CD4-positive, CD25-positive, alpha-beta regulatory T cell (primary cell): ENCODE results near the gene DNAH2. TPM values are rescaled to one million over a fixed set of nuclear protein-coding genes. Genes with fewer than 3 reads are reported as not detected.

Experiments used
- ATAC-seq, 2 donors: fragments of 150-1000 bp; cut with Tn5 transposase; one replicate each; pipeline ENCODE4 v1.10.0; 2021; ENCODE audit warnings: low read depth in 2 of 2, moderate number of reproducible peaks in 2 of 2, moderate library complexity in 1 of 2
- DNase-seq, 3 donors: peaks; one replicate each; pipeline versions ENCODE4 v3.0.0 to v3.0.0-alpha.2; 2012 to 2022; ENCODE audit warnings: mixed read lengths in 1 of 3
- H3K27ac ChIP-seq: one replicate; pipeline ENCODE4 v1.7.0; 2013; ENCODE audit warnings: mild to moderate bottlenecking, low read length; ENCODE audit not compliant: insufficient read depth, poor library complexity, severe bottlenecking
- H3K27me3 ChIP-seq: one replicate; pipeline ENCODE4 v1.7.0; 2013; ENCODE audit warnings: low read length; ENCODE audit not compliant: control insufficient read depth, insufficient read depth
- H3K36me3 ChIP-seq: one replicate; pipeline ENCODE4 v1.7.0; 2013; ENCODE audit warnings: mild to moderate bottlenecking, low read length, moderate library complexity; ENCODE audit not compliant: control insufficient read depth, insufficient read depth
- H3K4me1 ChIP-seq: 2 replicates; pipeline ENCODE4 v1.7.0; 2013; ENCODE audit warnings: mild to moderate bottlenecking, low read length; ENCODE audit not compliant: insufficient read depth, control insufficient read depth, poor library complexity, severe bottlenecking
- H3K4me3 ChIP-seq: one replicate; pipeline ENCODE4 v1.7.0; 2013; ENCODE audit warnings: low read depth, mild to moderate bottlenecking, low read length, moderate library complexity
- H3K9me3 ChIP-seq, 2 experiments: 1 replicate in 1 of 2; 2 replicates in 1 of 2; pipeline ENCODE4 v1.7.0; 2013; ENCODE audit warnings: low read length in 2 of 2, mild to moderate bottlenecking in 1 of 2, moderate library complexity in 1 of 2; ENCODE audit not compliant: control insufficient read depth in 2 of 2
- H3K27ac Mint-ChIP-seq, 3 donors: one replicate each; pipeline ENCODE4 v1.8.0; 2020 to 2022; ENCODE audit warnings: mild to moderate bottlenecking in 3 of 3, mixed read lengths in 3 of 3, moderate library complexity in 2 of 3
- H3K27me3 Mint-ChIP-seq: one replicate; pipeline ENCODE4 v1.8.0; 2022; ENCODE audit warnings: mild to moderate bottlenecking, mixed read lengths
- H3K36me3 Mint-ChIP-seq: one replicate; pipeline ENCODE4 v1.8.0; 2020; ENCODE audit warnings: mixed read lengths
- H3K4me1 Mint-ChIP-seq, 4 donors: one replicate each; pipeline ENCODE4 v1.8.0; 2020 to 2022; ENCODE audit warnings: mixed read lengths in 4 of 4, mild to moderate bottlenecking in 1 of 4
- H3K4me3 Mint-ChIP-seq, 4 donors: one replicate each; pipeline ENCODE4 v1.8.0; 2020 to 2022; ENCODE audit warnings: mild to moderate bottlenecking in 4 of 4, mixed read lengths in 4 of 4, moderate library complexity in 3 of 4
- H3K9me3 Mint-ChIP-seq, 7 donors: one replicate each; pipeline ENCODE4 v1.8.0; 2020 to 2022; ENCODE audit warnings: mixed read lengths in 7 of 7, mild to moderate bottlenecking in 3 of 7, moderate library complexity in 2 of 7
- polyA plus RNA-seq, 4 donors: library from polyadenylated mRNA; unstranded; fragments of 300-500 nt; fragmentation: Illumina TruSeq; gene quantifications; one replicate each; pipeline ENCODE4 v1.2.3, GENCODE V29; 2021
- total RNA-seq: library from RNA; stranded (reverse); gene quantifications from one replicate; pipeline ENCODE4 v1.2.3, GENCODE V29; 2022

The DNAH2 gene
- total and polyA plus RNA-seq, 5 donors from 2014 or later = not detected

- Mint-ChIP-seq H3K27ac (no peak overlapping the region), H3K9me3 (no peaks in the 10 kb centered on the region), H3K27me3 (peaks cover 5% of the 10 kb centered on the region), H3K4me1 (peaks cover 0 to 5% (median 2%) of the 10 kb centered on the region in 4 donors), H3K4me3 (no peak overlapping the region), H3K36me3 (peaks cover 39% of the 10 kb centered on the region)
- DNase-seq (no peak), ATAC-seq (no peak)
- H3K36me3 ChIP-seq = peaks cover 26% of the 10 kb centered on the region
- H3K27ac ChIP-seq = no peak overlapping the region
- no peaks in the 10 kb centered on the region for H3K4me1 ChIP-seq
- no peak overlapping the region for H3K4me3 ChIP-seq
- H3K9me3 ChIP-seq = no peaks in the 10 kb centered on the region
- no peaks in the 10 kb centered on the region for H3K27me3 ChIP-seq
Observed at GRCh38 chr17:7697828-7698588, 19.5 kb upstream of the DNAH2 start.

- peaks cover 33% of the 10 kb centered on the region for H3K36me3 Mint-ChIP-seq
- peaks cover 14% of the 10 kb centered on the region for H3K4me1 ChIP-seq
- no peak overlapping the region for H3K27ac ChIP-seq
- no peak overlapping the region for H3K27ac Mint-ChIP-seq
- no peaks in the 10 kb centered on the region for H3K9me3 ChIP-seq
- H3K4me1 Mint-ChIP-seq = peaks cover 0 to 15% (median 3%) of the 10 kb centered on the region in 4 donors
- DNase-seq = no peak
- H3K9me3 Mint-ChIP-seq = no peaks in the 10 kb centered on the region
- H3K36me3 ChIP-seq = peaks cover 19% of the 10 kb centered on the region
- H3K4me3 Mint-ChIP-seq = peak overlapping the region in 1 of 4 donors; percentile 65
- H3K4me3 ChIP-seq = no peak overlapping the region
- peaks cover 21% of the 10 kb centered on the region for H3K27me3 Mint-ChIP-seq
- ATAC-seq = no peak
- no peaks in the 10 kb centered on the region for H3K27me3 ChIP-seq
Observed at GRCh38 chr17:7700510-7700909, 17.0 kb upstream of the DNAH2 start.

DNA sequence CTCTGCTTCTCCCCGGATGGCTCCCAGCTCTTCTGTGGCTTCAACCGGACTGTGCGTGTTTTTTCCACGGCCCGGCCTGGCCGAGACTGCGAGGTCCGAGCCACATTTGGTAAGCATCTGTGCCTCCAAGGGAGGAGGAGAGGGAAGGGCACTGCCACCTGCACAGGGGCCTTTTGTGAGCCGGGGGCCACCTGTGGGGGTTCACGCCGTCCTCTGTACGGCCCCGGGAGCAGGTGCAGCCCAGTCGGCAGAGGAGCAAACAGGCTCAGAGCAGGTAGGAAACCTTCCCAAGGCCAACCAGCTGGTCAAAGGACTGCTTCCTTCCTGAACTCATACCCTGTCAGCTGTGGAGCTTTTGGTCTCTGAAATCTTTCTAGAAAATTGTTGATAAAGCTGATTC lies 15.9 kb upstream of the DNAH2 start:
- H3K36me3 Mint-ChIP-seq = peaks cover 24% of the 10 kb centered on the region
- H3K27ac Mint-ChIP-seq = no peak overlapping the region
- no peak for ATAC-seq
- H3K9me3 ChIP-seq = no peaks in the 10 kb centered on the region
- no peaks in the 10 kb centered on the region for H3K9me3 Mint-ChIP-seq
- no peak for DNase-seq
- H3K27me3 Mint-ChIP-seq = peaks cover 32% of the 10 kb centered on the region
- H3K4me1 ChIP-seq = peaks cover 14% of the 10 kb centered on the region
- H3K4me3 ChIP-seq = no peak overlapping the region
- peaks cover 15% of the 10 kb centered on the region for H3K36me3 ChIP-seq
- peaks cover 0 to 24% (median 5%) of the 10 kb centered on the region in 4 donors for H3K4me1 Mint-ChIP-seq
- no peak overlapping the region for H3K27ac ChIP-seq
- no peak overlapping the region for H3K4me3 Mint-ChIP-seq
- peaks cover 4% of the 10 kb centered on the region for H3K27me3 ChIP-seq

- ATAC-seq (no peak), DNase-seq (no peak)
- no peak overlapping the region for H3K4me3 ChIP-seq
- peaks cover 4% of the 10 kb centered on the region for H3K27me3 ChIP-seq
- H3K27ac ChIP-seq = no peak overlapping the region
- H3K36me3 ChIP-seq = peaks cover 15% of the 10 kb centered on the region
- Mint-ChIP-seq H3K4me3 (no peak overlapping the region), H3K4me1 (peaks cover 0 to 26% (median 5%) of the 10 kb centered on the region in 4 donors), H3K9me3 (no peaks in the 10 kb centered on the region), H3K36me3 (peaks cover 19% of the 10 kb centered on the region), H3K27me3 (peaks cover 36% of the 10 kb centered on the region), H3K27ac (no peak overlapping the region)
- peaks cover 14% of the 10 kb centered on the region for H3K4me1 ChIP-seq
- H3K9me3 ChIP-seq = no peaks in the 10 kb centered on the region
Observed at GRCh38 chr17:7702776-7703175, 14.8 kb upstream of the DNAH2 start.

DNA sequence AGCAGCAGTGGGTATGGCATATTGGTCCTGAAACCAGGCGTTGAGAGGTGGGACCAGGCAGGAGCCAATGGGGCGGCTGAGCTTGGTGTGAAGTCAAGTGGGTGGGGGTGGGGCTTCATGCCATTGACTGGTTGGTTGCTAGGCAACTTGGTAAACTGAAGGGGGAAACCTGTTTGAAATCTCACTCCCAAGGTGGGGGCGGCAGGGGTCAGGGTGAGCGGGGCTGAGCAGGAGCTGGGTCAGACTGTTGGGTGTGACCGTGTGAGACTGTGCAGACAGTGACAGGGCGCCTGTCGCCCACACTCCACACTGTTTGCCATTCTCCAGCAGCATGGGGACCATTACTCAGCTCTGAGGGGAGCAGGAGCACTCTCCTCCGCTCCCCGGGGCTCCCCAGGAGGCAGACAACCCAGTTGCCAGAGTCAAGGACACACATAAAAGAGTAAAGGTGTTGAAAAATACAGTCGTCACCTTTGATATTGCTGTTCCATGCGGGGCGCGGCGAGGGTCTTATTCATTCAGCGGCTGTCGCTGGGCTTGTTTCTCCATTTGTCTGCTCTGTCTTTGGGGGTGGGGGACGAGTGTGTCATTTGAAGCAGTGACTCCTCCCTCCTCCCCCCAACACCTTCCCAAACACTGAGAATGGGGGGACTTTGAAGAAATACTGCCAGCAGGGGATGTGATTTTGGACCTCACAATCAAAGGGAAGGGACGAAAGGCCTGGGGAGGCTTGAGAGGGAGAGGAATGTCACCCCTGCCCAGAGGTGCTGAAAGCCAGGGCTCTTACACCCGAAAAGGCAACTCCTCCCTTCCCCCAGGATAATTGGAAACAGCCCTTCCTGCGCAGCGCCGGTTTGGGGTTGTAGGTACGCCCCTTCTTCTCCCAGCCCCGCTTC lies 13.7 kb upstream of the DNAH2 start:
- Histone ChIP-seq H3K4me1 (peaks cover 14% of the 10 kb centered on the region), H3K36me3 (peaks cover 15% of the 10 kb centered on the region), H3K27me3 (peaks cover 4% of the 10 kb centered on the region), H3K4me3 (no peak overlapping the region), H3K9me3 (no peaks in the 10 kb centered on the region), H3K27ac (no peak overlapping the region)
- Mint-ChIP-seq H3K27ac (no peak overlapping the region), H3K4me3 (peak overlapping the region in 3 of 4 donors; percentile 27 to 67 (median 48)), H3K4me1 (peaks cover 0 to 26% (median 5%) of the 10 kb centered on the region in 4 donors), H3K36me3 (peaks cover 14% of the 10 kb centered on the region), H3K9me3 (peaks cover 0 to 3% (median 0%) of the 10 kb centered on the region in 7 donors), H3K27me3 (peaks cover 36% of the 10 kb centered on the region)
- no peak for DNase-seq
- no peak for ATAC-seq

GRCh38 chr17:7704601-7705268 lies 12.8 kb upstream of the DNAH2 start, which contains the start of gene EFNB3:
Gene EFNB3 (plus strand): TSS chr17:7705202. CDS start chr17:7705599, 397 bp downstream.
- Mint-ChIP-seq H3K4me1 (peaks cover 0 to 26% (median 5%) of the 10 kb centered on the region in 4 donors), H3K27me3 (peaks cover 41% of the 10 kb centered on the region), H3K4me3 (peak within 1 kb of the TSS in 3 of 4 donors; percentile 67 to 83 (median 68)), H3K27ac (peak within 1 kb of the TSS in 1 of 3 donors; percentile 3), H3K36me3 (peaks cover 14% of the 10 kb centered on the region), H3K9me3 (peaks cover 0 to 3% (median 0%) of the 10 kb centered on the region in 7 donors)
- ATAC-seq (no peak), DNase-seq (no peak)
- Histone ChIP-seq H3K27ac (no peak within 1 kb of the TSS), H3K4me1 (peaks cover 14% of the 10 kb centered on the region), H3K36me3 (peaks cover 15% of the 10 kb centered on the region), H3K9me3 (no peaks in the 10 kb centered on the region), H3K27me3 (peaks cover 4% of the 10 kb centered on the region), H3K4me3 (no peak within 1 kb of the TSS)
